Activated T-cell treated with anti-CD3 and anti-CD28 coated beads, Interleukin-2, amount 50 U/mL, for 1 hour (primary cell): Measurements from ENCODE around the gene IRS2.

Experiments used
- DNase-seq: peaks from one replicate; pipeline ENCODE4 v3.0.0-alpha.2; 2020

Gene IRS2

GRCh38 chr13:109728791-109729731, 57.3 kb downstream of the IRS2 start:
- no peak for DNase-seq

- DNase-seq, result no peak
These were observed 58.3 kb downstream of the IRS2 start for GRCh38 chr13:109728061-109728460.

GRCh38 chr13:109727251-109727650, 59.1 kb downstream of the IRS2 start:
- DNase-seq, result no peak

GRCh38 chr13:109725995-109726637, 60.3 kb downstream of the IRS2 start:
- DNase-seq, result no peak

GRCh38 chr13:109725297-109725696, 61.1 kb downstream of the IRS2 start:
- DNase-seq, result no peak

GRCh38 chr13:109724603-109725002, 61.8 kb downstream of the IRS2 start:
- DNase-seq, result no peak

- no peak for DNase-seq
These were observed 63.3 kb downstream of the IRS2 start for GRCh38 chr13:109723046-109723445.

- DNase-seq, result no peak
These were observed 64.3 kb downstream of the IRS2 start for GRCh38 chr13:109722068-109722467.

GRCh38 chr13:109720758-109721184, 65.6 kb downstream of the IRS2 start:
- no peak for DNase-seq

GRCh38 chr13:109719962-109720646, 66.3 kb downstream of the IRS2 start:
- no peak for DNase-seq

GRCh38 chr13:109718726-109719125, 67.7 kb downstream of the IRS2 start:
- DNase-seq, result no peak

GRCh38 chr13:109717686-109718085, 68.7 kb downstream of the IRS2 start:
- DNase-seq, result no peak

GRCh38 chr13:109715902-109716301, 70.5 kb downstream of the IRS2 start:
- no peak for DNase-seq

- DNase-seq, result no peak
These were observed 72.7 kb downstream of the IRS2 start for GRCh38 chr13:109713681-109714080.

- no peak for DNase-seq
These were observed 74.2 kb downstream of the IRS2 start for GRCh38 chr13:109712124-109712722.

- no peak for DNase-seq
These were observed 78.4 kb downstream of the IRS2 start for GRCh38 chr13:109707742-109708617.

- DNase-seq, result no peak
These were observed 79.2 kb downstream of the IRS2 start for GRCh38 chr13:109707044-109707741.

- DNase-seq, result no peak
These were observed 80.2 kb downstream of the IRS2 start for GRCh38 chr13:109706015-109706715.

GRCh38 chr13:109704771-109705635, 81.4 kb downstream of the IRS2 start:
- DNase-seq, result no peak

- DNase-seq, result no peak
These were observed 83.1 kb downstream of the IRS2 start for GRCh38 chr13:109703250-109703649.
